ENCODE results near the gene CD55.

Gene CD55

GRCh38 chr1:207321079-207321789, at the start of gene CD55:
TSS of gene CD55 (plus strand) at chr1:207321678. CDS start at chr1:207321766, 88 bp downstream.
- DNase-seq (ENCODE audit: low spot score), result peak; percentile 96

- no peak for DNase-seq (ENCODE audit: low spot score)
These were observed 46.6 kb upstream of the CD55 start for GRCh38 chr1:207274882-207275281.

GRCh38 chr1:207276465-207276864, 45.0 kb upstream of the CD55 start:
- DNase-seq (ENCODE audit: low spot score), result no peak

GRCh38 chr1:207277241-207277640, 44.2 kb upstream of the CD55 start:
- no peak for DNase-seq (ENCODE audit: low spot score)

GRCh38 chr1:207279652-207280051, 41.8 kb upstream of the CD55 start:
- DNase-seq (ENCODE audit: low spot score), result no peak

GRCh38 chr1:207280706-207281105, 40.8 kb upstream of the CD55 start:
- no peak for DNase-seq (ENCODE audit: low spot score)

GRCh38 chr1:207282058-207282457, 39.4 kb upstream of the CD55 start:
- no peak for DNase-seq (ENCODE audit: low spot score)

- no peak for DNase-seq (ENCODE audit: low spot score)
These were observed 38.7 kb upstream of the CD55 start for GRCh38 chr1:207282496-207283380.

- DNase-seq (ENCODE audit: low spot score), result no peak
These were observed 38.1 kb upstream of the CD55 start for GRCh38 chr1:207283421-207283820.

- no peak for DNase-seq (ENCODE audit: low spot score)
These were observed 37.1 kb upstream of the CD55 start for GRCh38 chr1:207284209-207284897.

GRCh38 chr1:207286786-207287468, 34.6 kb upstream of the CD55 start:
- DNase-seq (ENCODE audit: low spot score), result no peak

GRCh38 chr1:207288315-207288714, 33.2 kb upstream of the CD55 start:
- no peak for DNase-seq (ENCODE audit: low spot score)

- no peak for DNase-seq (ENCODE audit: low spot score)
These were observed 31.7 kb upstream of the CD55 start for GRCh38 chr1:207289756-207290155.

GRCh38 chr1:207291723-207292122, 29.8 kb upstream of the CD55 start:
- no peak for DNase-seq (ENCODE audit: low spot score)

- DNase-seq (ENCODE audit: low spot score), result no peak
These were observed 23.3 kb upstream of the CD55 start for GRCh38 chr1:207298186-207298585.

GRCh38 chr1:207298636-207299398, 22.7 kb upstream of the CD55 start:
- no peak for DNase-seq (ENCODE audit: low spot score)

- no peak for DNase-seq (ENCODE audit: low spot score)
These were observed 20.5 kb upstream of the CD55 start for GRCh38 chr1:207300970-207301369.

- DNase-seq (ENCODE audit: low spot score), result no peak
These were observed 18.7 kb upstream of the CD55 start for GRCh38 chr1:207302618-207303393.

- no peak for DNase-seq (ENCODE audit: low spot score)
These were observed 16.6 kb upstream of the CD55 start for GRCh38 chr1:207304710-207305488.

GRCh38 chr1:207305489-207305873, 16.0 kb upstream of the CD55 start:
- DNase-seq (ENCODE audit: low spot score), result no peak
